ENCODE measurements around the gene HLA-DMA.

GRCh38 chr6:32977272-32977952, 24.5 kb upstream of the HLA-DMA start:
- no peak for TF ChIP-seq CTCF (IDR thresholded peaks at IDR 0.05; ENCODE audit: low read depth, low read length, missing input control)
- no peak for TF ChIP-seq SP1 (IDR thresholded peaks at IDR 0.05)
- TF ChIP-seq TAF1 (conservative IDR thresholded peaks at IDR 0.05) = no peak

Measured in liver (tissue), 3 donors.